ENCODE results near the gene SYNM.
"Not testable (repeated sequence)": the region's sequence is repeated elsewhere in the genome, so short reads cannot be mapped to it uniquely, and the experiment has no call there.

SYNM gene, protein sequence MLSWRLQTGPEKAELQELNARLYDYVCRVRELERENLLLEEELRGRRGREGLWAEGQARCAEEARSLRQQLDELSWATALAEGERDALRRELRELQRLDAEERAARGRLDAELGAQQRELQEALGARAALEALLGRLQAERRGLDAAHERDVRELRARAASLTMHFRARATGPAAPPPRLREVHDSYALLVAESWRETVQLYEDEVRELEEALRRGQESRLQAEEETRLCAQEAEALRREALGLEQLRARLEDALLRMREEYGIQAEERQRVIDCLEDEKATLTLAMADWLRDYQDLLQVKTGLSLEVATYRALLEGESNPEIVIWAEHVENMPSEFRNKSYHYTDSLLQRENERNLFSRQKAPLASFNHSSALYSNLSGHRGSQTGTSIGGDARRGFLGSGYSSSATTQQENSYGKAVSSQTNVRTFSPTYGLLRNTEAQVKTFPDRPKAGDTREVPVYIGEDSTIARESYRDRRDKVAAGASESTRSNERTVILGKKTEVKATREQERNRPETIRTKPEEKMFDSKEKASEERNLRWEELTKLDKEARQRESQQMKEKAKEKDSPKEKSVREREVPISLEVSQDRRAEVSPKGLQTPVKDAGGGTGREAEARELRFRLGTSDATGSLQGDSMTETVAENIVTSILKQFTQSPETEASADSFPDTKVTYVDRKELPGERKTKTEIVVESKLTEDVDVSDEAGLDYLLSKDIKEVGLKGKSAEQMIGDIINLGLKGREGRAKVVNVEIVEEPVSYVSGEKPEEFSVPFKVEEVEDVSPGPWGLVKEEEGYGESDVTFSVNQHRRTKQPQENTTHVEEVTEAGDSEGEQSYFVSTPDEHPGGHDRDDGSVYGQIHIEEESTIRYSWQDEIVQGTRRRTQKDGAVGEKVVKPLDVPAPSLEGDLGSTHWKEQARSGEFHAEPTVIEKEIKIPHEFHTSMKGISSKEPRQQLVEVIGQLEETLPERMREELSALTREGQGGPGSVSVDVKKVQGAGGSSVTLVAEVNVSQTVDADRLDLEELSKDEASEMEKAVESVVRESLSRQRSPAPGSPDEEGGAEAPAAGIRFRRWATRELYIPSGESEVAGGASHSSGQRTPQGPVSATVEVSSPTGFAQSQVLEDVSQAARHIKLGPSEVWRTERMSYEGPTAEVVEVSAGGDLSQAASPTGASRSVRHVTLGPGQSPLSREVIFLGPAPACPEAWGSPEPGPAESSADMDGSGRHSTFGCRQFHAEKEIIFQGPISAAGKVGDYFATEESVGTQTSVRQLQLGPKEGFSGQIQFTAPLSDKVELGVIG (N-terminal part only)

DNA sequence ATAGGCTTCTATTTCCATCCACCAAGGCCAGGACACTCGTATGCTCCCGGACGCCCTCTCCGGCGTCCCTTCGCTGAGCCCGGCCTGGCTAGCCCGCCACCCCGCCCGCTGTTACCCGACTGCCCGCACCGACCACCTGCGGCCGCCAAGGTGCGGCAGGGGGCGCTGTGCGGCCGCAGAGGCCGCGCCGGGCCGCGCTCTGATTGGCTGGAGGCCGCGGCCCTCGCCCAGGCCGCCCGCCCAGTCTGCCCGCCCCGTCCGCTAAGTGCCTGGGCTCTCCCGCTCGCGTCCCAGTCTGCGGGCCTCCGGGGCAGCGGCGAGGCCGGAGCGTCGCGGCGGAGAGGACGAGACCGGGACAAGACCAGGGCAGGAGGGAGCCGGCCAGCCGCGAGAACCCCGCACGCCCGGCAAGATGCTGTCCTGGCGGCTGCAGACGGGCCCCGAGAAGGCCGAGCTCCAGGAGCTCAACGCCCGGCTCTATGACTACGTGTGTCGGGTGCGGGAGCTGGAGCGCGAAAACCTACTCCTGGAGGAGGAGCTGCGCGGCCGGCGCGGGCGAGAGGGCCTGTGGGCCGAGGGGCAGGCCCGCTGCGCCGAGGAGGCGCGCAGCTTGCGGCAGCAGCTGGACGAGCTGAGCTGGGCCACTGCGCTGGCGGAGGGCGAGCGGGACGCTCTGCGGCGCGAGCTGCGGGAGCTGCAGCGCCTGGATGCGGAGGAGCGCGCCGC is at the start of gene SYNM:
Gene SYNM (plus strand): TSS at position 293 of the 726 bp plus-strand sequence. CDS start 120 bp downstream, at position 413.
- DNase-seq (ENCODE audit: low read depth in 1 of 2, low spot score in 1 of 2): peak in 1 of 2 donors; percentile 11

DNA sequence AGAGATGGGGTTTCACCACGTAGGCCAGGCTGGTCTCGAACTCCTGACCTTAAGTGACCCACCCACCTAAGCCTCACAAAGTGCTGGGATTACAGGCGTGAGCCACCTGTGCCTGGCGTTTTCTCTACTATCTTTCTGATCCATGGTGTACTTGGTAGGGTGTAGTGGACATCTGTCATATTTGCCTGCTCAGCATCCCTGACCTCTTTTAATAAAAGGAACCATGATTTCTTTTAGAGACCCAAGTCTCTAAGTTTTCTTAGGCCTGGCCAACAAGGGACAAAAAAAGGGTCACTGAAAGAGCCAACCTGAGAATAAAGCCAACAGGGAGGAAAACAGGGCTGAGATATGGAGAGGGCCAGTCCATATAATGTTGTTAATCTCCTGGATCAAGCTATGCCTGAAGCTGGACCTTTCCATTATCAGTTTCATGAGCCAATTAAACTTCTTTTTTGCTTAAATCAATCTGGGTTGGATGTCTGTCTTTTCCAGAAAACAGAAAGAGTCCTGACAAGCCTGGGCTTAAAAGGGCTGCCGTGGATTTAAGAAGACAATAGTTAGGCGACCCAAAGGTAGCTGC is 49.2 kb upstream of the SYNM start:
- no peak for DNase-seq (ENCODE audit: low read depth in 1 of 2, low spot score in 1 of 2)

DNA sequence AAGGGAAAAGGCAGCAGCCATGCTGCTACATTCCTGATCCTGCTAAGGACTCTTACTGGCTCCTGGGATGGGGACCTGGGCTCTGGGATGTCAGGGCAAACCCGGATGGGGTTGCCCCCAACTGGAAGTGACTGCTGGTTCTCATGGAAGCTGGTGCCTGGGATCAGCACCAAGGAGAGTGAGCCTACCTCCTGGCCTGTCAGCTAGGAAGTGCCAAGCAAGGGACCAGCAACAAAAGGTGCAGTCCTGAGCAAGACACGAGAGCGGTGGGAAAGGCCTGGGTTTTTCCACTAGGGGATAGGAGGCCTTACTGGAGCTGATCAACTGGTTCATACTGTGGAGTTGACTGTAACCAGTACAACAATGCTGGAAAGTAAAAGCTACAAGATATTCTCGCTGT is 47.9 kb upstream of the SYNM start:
- DNase-seq (ENCODE audit: low read depth in 1 of 2, low spot score in 1 of 2): no peak

DNA sequence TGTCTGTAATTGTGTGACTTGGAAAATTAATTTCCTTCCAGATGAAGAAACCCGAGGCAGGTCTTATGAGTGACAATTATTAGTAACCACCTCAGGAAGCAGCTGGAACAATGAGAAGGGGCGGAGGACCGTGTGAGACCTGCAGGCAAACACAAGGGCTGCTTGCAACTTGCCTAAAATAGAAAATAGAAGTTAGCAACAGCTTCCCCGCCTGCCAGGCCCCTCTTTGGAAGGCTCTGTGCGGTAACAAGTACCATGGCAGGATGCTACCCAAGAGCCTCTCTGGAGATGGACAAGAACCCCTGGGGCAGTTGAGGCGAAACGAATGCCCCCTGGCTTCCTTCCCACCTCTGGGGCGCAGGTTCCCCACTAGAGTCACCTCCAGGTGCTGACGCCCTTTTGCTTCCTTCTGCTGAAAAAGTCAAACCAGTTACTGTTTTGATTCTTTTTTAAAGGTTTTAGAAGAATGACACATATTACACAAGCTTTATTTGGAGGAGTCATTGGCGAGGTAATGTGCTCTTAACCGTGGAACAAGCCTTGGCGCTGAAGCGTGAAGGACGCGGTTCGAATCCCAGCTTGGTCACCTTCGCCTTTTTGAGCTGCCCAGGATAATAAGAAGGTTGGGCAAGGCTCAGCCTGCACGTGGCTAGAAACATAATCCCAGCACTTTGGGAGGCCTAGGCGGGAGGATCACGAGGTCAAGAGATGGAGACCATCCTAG is 47.0 kb upstream of the SYNM start:
- no peak for DNase-seq (ENCODE audit: low read depth in 1 of 2, low spot score in 1 of 2)

DNA sequence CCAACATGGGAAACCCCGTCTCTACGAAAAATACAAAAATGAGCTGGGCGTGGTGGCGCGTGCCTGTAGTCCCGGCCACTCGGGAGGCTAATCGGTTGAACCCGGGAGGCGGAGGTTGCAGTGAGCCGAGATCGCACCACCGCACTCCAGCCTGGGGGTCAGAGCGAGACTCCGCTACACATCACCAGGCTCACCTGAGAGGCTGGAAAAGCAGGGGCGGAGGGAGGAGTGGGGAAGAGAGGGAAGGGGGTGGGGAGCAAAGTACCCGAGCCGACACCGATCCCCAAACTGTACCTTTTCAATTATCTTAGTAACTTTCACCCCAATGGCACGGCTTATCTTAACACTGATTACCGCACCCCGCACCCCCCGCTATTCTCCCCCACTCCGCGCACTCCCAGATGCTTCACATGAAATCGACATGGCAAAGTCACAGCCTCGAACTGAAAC is 46.4 kb upstream of the SYNM start:
- DNase-seq (ENCODE audit: low read depth in 1 of 2, low spot score in 1 of 2): no peak

DNA sequence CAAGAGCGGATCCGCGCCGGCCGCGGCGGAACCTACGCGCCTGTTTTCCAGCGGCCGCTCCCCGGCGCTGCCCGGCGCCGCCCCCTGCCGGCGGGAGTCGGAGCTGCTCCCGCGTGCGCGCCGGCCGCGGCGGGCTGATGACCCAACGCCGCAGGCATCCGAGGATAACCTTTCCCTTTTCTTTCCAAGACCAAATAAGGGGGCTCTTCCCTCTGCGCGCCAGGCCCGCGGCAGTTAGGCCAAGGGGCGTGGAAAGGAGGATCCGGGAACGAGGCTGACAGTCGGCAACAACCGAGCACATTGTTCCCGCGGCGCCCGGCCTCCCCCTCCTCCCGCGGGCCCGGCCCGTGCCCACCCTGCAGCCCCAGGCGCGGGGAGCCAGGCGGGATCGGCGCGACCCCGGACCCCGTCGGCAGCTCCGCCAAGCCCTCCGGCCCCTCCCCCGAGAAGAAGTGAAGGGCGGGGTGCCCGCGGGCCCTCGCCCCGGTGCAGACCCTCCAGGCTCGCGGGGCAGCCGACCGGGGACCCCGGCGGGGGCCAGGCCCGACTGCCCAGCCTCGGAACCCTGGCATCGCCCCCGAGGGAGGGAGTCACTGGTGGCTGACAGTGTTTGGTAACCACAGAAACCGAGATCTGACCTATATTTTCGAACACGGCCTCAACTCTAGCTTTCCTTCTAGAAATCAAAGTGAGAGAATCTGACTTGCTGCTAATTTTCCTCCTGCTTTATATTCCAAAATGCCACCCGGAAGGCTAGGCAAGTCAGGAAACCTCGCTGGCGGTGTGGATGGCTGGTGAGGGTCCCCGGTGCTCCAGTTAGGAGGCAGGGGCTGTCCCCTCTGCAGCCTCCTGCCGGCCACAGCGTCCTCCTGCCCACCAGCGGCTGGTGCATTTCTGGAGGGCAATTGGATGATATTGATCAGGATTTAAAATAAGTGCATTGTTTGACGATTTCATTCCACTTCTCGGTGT is 45.6 kb upstream of the SYNM start:
- DNase-seq (ENCODE audit: low read depth in 1 of 2, low spot score in 1 of 2): peak in 1 of 2 donors; percentile 11

DNA sequence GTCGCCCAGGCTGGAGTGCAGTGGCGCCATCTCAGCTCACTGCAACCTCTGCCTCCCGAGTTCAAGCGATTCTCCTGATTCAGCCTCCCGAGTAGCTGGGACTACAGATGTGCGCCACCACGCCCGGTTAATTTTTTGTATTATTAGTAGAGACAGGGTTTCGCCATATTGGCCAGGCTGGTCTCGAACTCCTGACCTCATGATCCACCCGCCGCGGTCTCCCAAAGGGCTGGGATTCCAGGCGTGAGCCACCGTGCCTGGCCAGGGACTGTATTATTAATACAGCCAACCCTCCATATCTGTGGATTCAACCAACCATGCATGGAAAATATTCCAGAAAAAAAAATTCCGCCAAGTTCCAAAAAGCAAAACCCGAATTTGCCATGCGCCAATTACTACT is 44.7 kb upstream of the SYNM start:
- DNase-seq (ENCODE audit: low read depth in 1 of 2, low spot score in 1 of 2): not testable (repeated sequence)

DNA sequence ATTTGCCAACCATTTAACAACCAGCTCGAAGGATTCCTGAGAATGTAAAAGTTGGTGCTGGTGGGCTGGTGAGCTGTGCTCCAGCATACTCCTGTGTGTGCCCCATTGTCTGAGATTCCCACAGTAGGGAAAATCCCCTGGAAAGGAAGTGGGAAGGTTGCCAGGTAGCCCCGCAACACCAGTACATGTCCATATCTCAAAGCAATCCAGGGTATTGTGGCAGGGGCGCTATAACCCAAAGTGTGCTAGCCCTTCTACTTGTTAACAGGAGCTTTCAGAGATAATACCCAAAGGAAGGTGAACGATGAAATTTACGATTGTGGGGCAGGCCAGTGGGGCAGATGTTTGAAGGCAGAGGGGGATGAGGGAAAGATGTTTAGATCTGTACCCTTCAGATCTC is 42.7 kb upstream of the SYNM start:
- no peak for DNase-seq (ENCODE audit: low read depth in 1 of 2, low spot score in 1 of 2)

DNA sequence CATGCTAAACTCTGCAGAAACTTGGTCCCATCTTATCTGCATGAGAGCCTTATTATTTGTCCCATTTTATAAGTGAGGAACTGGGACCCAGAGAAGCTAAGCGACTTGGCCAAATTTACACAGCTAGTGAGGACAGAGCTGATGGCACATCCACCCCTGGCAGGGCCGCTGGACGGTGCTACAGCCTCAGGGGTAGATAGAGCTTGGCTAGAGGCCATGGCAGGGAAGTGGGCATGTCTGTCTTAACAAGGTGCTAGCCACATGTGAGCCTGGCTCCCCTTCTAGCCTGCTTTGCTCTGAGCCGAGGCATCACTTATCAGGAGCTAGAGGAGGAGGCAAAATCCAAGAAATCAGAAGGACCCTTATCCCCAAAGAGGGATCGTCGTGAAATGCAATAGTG is 36.7 kb upstream of the SYNM start:
- no peak for DNase-seq (ENCODE audit: low read depth in 1 of 2, low spot score in 1 of 2)

DNA sequence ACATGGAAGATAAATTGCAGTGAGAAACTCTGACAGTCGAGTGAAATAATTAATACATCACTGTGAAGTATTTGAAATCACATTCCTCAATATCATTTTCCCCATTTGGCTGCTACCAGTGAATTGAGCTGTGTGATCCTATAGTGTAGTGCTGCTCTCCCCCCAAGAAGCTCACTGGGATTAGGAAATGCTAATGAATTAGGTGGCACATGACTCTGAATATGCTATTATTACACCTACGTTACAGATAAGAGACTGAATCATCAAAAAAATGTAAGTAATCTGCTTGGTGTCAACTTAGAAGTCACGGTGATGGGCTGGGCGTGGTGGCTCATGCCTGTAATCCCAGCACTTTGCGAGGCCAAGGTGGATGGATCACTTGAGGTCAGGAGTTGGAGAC is 34.7 kb upstream of the SYNM start:
- no peak for DNase-seq (ENCODE audit: low read depth in 1 of 2, low spot score in 1 of 2)

DNA sequence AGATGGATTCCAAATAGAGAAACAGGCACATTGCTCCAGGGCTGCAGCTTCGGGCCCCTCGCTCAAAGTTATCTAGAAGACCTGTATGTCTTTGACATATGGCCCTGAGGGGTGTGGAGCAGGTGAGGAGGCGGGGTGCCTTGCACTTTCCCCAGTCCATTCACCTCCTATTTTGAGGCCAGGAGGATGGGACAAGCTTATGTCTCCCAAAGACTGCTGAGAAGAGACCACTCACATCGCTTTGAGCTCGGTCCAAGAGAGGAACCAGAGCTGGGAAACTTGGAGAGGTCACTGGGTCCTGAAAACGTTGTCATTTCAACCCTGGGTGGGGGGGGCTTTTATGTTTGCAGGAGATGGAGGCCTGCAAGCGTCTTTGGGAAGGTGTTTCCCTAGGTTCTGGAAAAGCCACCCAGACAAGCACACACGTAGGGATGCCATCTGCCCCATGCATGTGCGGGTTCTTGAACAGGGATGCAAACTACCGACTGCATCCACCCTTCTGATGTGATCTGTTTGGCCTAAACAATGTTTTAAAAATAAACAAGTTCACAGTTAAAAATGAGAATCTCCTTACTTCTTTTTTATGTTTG is 33.7 kb upstream of the SYNM start:
- DNase-seq (ENCODE audit: low read depth in 1 of 2, low spot score in 1 of 2): no peak

DNA sequence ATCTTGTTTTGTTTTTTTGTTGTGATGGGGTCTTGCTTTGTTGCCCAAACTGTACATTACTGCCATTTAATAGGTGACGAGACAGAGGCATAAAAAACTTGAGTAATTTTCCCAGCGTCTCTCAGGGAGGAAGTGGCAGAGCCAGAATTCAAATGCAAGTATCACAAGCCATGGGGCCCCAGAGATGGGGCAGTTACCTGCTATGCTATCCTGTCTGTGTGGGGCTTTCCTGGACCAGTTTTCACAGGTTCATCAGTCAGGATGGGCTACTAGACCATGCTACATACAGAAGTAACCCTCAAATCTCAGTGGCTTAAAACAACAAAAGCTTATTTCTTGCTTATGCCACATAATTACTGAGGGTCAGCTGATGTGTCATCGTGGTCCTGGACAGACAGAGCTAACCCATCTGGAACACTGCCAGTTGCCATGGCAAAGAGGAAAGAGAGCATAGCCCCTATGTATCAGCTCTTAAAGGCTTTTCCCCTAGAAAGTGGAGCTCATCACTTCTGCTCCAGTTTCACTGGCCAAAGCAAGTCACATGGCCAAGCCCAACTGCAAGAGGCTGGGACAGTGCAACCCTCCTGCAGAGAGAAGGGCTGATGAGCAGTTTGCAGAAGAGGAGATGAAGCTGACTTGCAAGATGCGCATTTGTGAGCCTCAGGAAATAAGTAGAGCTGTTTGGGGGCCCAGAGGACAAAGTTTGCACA is 31.7 kb upstream of the SYNM start:
- no peak for DNase-seq (ENCODE audit: low read depth in 1 of 2, low spot score in 1 of 2)

DNA sequence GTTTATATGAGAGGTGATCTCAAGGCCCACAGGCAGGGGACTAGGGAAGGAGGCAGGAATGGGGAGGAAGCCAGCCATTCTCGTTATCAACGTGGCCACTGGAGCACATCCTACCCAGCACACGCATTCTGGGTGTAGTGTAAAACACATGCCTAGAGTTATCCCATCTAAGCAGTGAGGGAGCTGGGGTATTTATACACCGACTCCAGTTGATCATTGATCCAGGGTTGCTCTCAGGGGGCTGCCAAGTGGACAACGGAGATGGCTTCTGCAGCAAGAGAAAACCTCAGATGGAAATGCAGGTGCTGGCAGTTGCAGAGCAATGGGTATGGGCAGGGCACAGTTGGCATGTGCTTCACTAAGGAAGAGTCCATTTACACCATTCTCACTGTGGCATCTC is 30.4 kb upstream of the SYNM start:
- no peak for DNase-seq (ENCODE audit: low read depth in 1 of 2, low spot score in 1 of 2)

DNA sequence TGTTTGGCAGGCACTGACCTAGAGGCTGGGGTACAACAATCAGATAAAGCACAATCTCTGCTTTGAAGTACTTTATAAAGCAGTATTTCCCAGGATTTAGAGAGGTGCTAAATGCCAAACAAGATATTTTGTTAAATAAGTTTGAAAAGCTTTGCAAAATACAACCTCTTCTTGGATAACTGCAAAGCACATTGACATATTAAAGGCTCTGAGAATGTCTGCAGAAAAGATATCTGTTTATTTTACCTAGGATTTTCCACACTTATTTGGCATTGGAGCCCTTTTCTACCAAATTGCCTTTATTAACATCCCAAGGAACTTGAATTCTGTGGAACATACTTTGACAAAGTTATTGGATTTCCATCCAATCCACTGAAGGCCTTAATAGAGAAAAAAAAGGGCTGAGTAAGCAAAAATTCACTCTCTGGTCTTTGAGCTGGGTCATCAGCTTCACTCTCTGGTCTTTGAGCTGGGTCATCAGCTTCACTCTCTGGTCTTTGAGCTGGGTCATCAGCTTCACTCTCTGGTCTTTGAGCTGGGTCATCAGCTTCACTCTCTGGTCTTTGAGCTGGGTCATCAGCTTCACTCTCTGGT is 29.7 kb upstream of the SYNM start:
- not testable (repeated sequence) for DNase-seq (ENCODE audit: low read depth in 1 of 2, low spot score in 1 of 2)

DNA sequence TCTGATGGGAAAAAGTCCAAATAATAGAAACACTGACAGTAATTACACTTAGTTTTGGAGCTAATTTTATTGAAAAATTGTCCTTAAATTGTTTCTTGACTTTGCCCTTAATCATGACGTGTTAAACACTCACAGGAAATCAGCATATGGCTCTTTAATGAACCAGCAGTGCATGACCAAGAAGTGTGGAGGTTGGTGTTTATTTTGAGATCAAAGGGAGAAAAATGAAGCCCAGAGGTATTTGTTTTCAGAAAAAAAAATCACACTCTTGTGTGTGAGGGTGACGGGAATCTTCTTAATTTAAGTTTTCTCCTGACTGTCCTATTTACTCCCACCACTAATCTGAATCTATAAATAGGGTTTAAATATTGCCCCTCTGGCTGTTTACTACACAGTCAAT is 28.8 kb upstream of the SYNM start:
- no peak for DNase-seq (ENCODE audit: low read depth in 1 of 2, low spot score in 1 of 2)

DNA sequence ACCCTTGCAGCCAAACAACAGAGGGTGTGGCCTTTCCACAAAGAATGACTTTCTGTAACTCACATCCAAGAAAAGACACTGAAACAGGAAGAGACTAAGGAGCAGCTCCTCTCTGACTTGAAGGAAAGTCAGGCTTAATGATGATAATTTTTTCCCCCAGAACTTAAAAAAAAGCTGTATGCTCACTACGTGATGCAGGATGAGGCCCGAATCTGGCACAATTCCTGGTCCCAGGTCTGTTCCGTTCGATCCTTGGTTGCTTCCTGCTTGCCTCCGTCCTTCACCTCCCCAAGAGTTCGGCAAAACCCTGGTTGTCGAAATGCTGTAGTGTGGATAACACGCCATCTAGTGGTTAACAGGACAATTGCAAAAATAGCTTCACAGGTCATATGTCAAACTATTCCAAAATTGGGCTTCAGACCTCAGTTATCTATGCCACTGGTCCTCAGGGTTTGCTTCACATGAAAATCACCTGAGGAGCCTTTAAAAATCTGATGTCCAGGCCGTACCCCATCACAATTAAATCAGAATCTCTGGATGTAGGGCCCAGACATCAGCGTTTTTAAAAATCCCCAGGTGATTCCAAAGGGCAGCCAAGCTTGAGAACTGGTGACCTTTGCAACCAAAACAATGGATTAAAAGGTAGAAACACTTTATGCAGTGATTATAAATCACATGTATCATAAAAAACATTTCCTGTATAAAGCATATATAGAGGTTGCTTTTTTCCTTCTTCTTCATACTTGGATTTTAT is 28.1 kb upstream of the SYNM start:
- DNase-seq (ENCODE audit: low read depth in 1 of 2, low spot score in 1 of 2): no peak
